Prostate gland (tissue), 2 donors: ENCODE results near the gene DGKI.

Experiments used
- POLR2A ChIP-seq: fragments of 450-650 bp; IDR thresholded peaks from one replicate; pipeline ENCODE4 v1.6.1; 2016; ENCODE audit warnings: antibody characterized with exemption, mild to moderate bottlenecking
- TF ChIP-seq, protein P1 (sequence below), 4 experiments: fragments of 200-600 bp in 2 of 4; fragments of 450-650 bp in 2 of 4; sonication (generic) in 2 of 4; IDR thresholded peaks; 1 replicate in 3 of 4; 2 replicates in 1 of 4; pipeline ENCODE4 v1.5.1; 2016 to 2019; ENCODE audit warnings: antibody characterized with exemption in 4 of 4, mild to moderate bottlenecking in 2 of 4, moderate library complexity in 2 of 4

- TF ChIP-seq, protein P1, sequence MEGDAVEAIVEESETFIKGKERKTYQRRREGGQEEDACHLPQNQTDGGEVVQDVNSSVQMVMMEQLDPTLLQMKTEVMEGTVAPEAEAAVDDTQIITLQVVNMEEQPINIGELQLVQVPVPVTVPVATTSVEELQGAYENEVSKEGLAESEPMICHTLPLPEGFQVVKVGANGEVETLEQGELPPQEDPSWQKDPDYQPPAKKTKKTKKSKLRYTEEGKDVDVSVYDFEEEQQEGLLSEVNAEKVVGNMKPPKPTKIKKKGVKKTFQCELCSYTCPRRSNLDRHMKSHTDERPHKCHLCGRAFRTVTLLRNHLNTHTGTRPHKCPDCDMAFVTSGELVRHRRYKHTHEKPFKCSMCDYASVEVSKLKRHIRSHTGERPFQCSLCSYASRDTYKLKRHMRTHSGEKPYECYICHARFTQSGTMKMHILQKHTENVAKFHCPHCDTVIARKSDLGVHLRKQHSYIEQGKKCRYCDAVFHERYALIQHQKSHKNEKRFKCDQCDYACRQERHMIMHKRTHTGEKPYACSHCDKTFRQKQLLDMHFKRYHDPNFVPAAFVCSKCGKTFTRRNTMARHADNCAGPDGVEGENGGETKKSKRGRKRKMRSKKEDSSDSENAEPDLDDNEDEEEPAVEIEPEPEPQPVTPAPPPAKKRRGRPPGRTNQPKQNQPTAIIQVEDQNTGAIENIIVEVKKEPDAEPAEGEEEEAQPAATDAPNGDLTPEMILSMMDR (IDR thresholded peaks at IDR 0.05), result no peak
- no peak for TF ChIP-seq POLR2A
These were observed 188.4 kb downstream of the DGKI start for GRCh38 chr7:137658190-137658900.
